ENCODE data around the gene NUFIP1. TPM values are rescaled to one million over a fixed set of nuclear protein-coding genes. Genes with fewer than 3 reads are reported as not detected.

Gene NUFIP1
- total and polyA plus RNA-seq, 4 donors = 1.9 to 4.6 (median 3.5) TPM

Other genes with a start within 250 kb of the NUFIP1 start
- 10 to 100 TPM; 23.8 to 28.5 TPM for gene GPALPP1, start 67 bp upstream of the NUFIP1 start, total RNA-seq
- gene GPALPP1, start 67 bp upstream of the NUFIP1 start, polyA plus RNA-seq = 10 to 100 TPM in 1 of 2 donors, 1 to 10 TPM in 1; 4.8 to 12.6 TPM
- 10 to 100 TPM; 11.5 to 13.3 TPM for gene GTF2F2, start 131.0 kb upstream of the NUFIP1 start, total RNA-seq
- 10 to 100 TPM; 10.5 to 16.5 TPM for gene GTF2F2, start 131.0 kb upstream of the NUFIP1 start, polyA plus RNA-seq
- under 1 TPM in 1 of 2 donors, not detected in 1; 0.60 TPM for gene KCTD4, start 211.6 kb upstream of the NUFIP1 start, total RNA-seq
- under 1 TPM; 0.25 to 0.26 TPM for gene KCTD4, start 211.6 kb upstream of the NUFIP1 start, polyA plus RNA-seq